NCI-H187 (cell line): Measurements from ENCODE around the gene EFCAB6.
A peak's percentile ranks its signal among the peaks of the same experiment; 100 is the strongest.
"Not testable (repeated sequence)": the region's sequence is repeated elsewhere in the genome, so short reads cannot be mapped to it uniquely, and the experiment has no call there.

ENCODE experiments used
- DNase-seq, 2 experiments: peaks; one replicate each; lab custom pipeline; 2025; lab: John Stamatoyannopoulos, UW

The EFCAB6 gene

GRCh38 chr22:43720716-43721115, 91.4 kb downstream of the EFCAB6 start:
- DNase-seq = no peak

- DNase-seq = no peak
Observed at GRCh38 chr22:43714104-43714503, 98.0 kb downstream of the EFCAB6 start.

GRCh38 chr22:43711681-43712080, 100.4 kb downstream of the EFCAB6 start:
- DNase-seq = no peak

GRCh38 chr22:43707648-43708047, 104.5 kb downstream of the EFCAB6 start:
- no peak for DNase-seq

GRCh38 chr22:43706571-43707328, 105.4 kb downstream of the EFCAB6 start:
- no peak for DNase-seq

GRCh38 chr22:43706151-43706550, 106.0 kb downstream of the EFCAB6 start:
- DNase-seq = no peak

GRCh38 chr22:43704051-43704450, 108.1 kb downstream of the EFCAB6 start:
- DNase-seq = no peak

GRCh38 chr22:43698403-43698802, 113.7 kb downstream of the EFCAB6 start:
- DNase-seq = no peak

GRCh38 chr22:43697894-43698293, 114.2 kb downstream of the EFCAB6 start:
- no peak for DNase-seq

- no peak for DNase-seq
Observed at GRCh38 chr22:43693249-43693648, 118.9 kb downstream of the EFCAB6 start.

- DNase-seq = peak in 1 of 2 experiments; percentile 16
Observed at GRCh38 chr22:43689356-43689755, 122.7 kb downstream of the EFCAB6 start.

GRCh38 chr22:43682851-43683250, 129.3 kb downstream of the EFCAB6 start:
- DNase-seq = no peak

- no peak for DNase-seq
Observed at GRCh38 chr22:43681731-43682360, 130.3 kb downstream of the EFCAB6 start.

GRCh38 chr22:43670513-43670912, 141.6 kb downstream of the EFCAB6 start:
- DNase-seq = no peak

GRCh38 chr22:43669190-43669589, 142.9 kb downstream of the EFCAB6 start:
- DNase-seq = no peak

GRCh38 chr22:43667656-43668055, 144.4 kb downstream of the EFCAB6 start:
- DNase-seq = no peak

- DNase-seq = no peak
Observed at GRCh38 chr22:43666457-43666856, 145.6 kb downstream of the EFCAB6 start.

GRCh38 chr22:43658823-43659222, 153.3 kb downstream of the EFCAB6 start:
- DNase-seq = no peak

- not testable (repeated sequence) for DNase-seq
Observed at GRCh38 chr22:43656581-43656980, 155.5 kb downstream of the EFCAB6 start.

- DNase-seq = no peak
Observed at GRCh38 chr22:43654271-43654670, 157.8 kb downstream of the EFCAB6 start.

- no peak for DNase-seq
Observed at GRCh38 chr22:43652845-43653244, 159.3 kb downstream of the EFCAB6 start.

GRCh38 chr22:43643387-43643786, 168.7 kb downstream of the EFCAB6 start:
- no peak for DNase-seq

- no peak for DNase-seq
Observed at GRCh38 chr22:43642319-43643206, 169.5 kb downstream of the EFCAB6 start.
